Endometrial microvascular endothelial cells (primary cell): Measurements from ENCODE around the gene SURF2. TPM values are rescaled to one million over a fixed set of nuclear protein-coding genes. Genes with fewer than 3 reads are reported as not detected.
"Not testable (repeated sequence)": the region's sequence is repeated elsewhere in the genome, so short reads cannot be mapped to it uniquely, and the experiment has no call there.

ENCODE experiments used
- in situ Hi-C: cut with HindIII; loops from 2 replicates; pipeline ENCODE4 v1.10.0; 2017; ENCODE audit warnings: low sequenced_read_pairs, low pct_unique_long_range_greater_than_20kb; ENCODE audit errors: inconsistent ontology term
- total RNA-seq: library from RNA; depleted of rRNA; stranded (reverse); fragments of >200 nt; gene quantifications from one replicate; pipeline ENCODE4 v1.2.3, GENCODE V29; 2015; ENCODE audit errors: inconsistent ontology term

SURF2 gene
- total RNA-seq, 1 donor from 2014 or later, result 15.1 TPM

DNA sequence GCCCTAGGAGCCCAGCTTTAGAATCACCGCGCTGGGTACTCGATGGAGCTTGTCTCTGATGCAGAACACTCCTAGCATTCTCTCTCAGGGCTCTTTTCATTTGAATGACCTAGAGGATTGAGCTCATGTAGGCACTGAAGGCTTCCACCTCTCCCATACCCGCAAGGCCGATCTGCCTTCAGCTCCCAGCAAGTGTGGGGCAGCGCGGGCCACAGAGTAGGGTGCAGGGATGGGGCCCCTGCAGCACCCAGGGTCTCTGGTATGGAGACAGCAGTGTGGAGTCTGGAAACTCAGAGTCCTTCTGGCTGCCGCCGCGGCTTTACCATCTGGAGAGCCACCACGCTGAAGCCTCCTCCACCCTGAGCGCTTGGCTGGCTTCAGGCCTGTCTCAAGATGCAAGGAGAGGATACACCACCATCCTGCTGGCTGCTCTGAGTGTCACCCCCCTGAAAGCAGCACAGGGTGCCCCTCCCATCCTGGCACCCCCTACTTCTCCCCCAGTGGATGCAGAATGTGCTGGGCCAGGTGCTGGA is 32.7 kb downstream of the SURF2 start:
- in situ Hi-C loops, result no loop called here

- in situ Hi-C loops, result no loop called here
These were observed 33.2 kb downstream of the SURF2 start for GRCh38 chr9:133389562-133389961.

DNA sequence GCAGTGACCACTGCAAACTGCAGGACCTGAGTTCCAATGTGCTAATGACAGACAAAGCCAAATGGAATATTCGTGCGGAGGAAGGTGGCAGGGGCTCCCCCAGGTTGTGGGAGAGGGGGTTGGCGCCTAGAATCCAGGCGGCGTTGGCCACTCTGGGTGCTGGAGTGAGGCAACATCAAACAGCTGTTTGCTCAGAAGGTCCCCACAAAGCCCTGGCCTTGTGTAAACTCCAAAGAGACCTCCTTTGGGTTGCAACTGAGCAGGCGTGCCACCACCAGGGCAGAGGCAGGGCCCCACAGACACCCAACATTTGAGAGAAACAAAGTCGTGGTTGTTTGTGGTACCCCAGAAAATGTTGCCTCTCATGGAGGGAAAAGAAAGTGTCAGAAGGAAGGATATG is 34.4 kb downstream of the SURF2 start:
- in situ Hi-C loops, result no loop called here

GRCh38 chr9:133391449-133391848 is 35.1 kb downstream of the SURF2 start:
- in situ Hi-C loops, result not testable (repeated sequence)

GRCh38 chr9:133392308-133392707 is 36.0 kb downstream of the SURF2 start:
- in situ Hi-C loops, result not testable (repeated sequence)

DNA sequence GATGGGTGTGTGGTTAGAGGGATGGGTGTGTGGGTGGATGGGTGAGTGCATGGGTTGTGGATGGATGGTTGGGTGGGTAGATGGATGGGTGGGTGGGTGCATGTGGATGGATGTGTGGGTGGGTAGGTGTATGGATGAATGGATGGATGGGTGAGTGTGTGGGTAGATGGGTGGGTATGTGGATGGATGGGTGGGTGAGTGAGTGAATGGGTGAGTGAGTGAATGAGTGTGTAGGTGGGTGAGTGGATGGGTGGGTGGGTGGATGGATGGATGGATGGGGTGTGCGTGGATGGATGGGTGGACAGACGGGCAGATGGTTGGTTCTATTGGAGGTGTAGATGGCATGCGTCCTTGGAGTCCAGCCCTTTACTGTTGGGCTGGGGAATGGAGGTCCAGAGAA is 37.0 kb downstream of the SURF2 start:
- in situ Hi-C loops, result no loop called here

- in situ Hi-C loops, result no loop called here
These were observed 38.4 kb downstream of the SURF2 start for GRCh38 chr9:133394687-133395271.

- in situ Hi-C loops, result no loop called here
These were observed 40.6 kb downstream of the SURF2 start for GRCh38 chr9:133396952-133397351.

DNA sequence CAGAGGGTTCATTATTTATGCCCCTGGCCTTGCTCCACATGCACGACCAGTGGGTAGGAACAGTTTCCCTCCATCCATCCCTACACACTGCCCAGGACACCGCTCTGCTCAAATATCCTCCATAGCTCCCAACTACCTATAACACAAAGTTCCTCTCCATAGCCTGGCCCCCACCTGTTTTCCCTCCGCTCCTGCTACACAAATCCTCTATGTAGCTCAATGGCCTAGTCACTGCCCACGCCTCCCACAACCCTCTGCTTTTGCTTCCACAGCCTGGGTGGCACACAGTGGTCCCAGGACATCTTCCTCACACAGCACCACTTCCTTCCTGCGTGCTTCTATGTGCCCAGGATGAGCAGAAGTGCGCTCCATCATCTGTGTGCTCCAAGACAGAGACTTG is 41.0 kb downstream of the SURF2 start:
- in situ Hi-C loops, result no loop called here

GRCh38 chr9:133397895-133398294 is 41.5 kb downstream of the SURF2 start:
- in situ Hi-C loops, result no loop called here

GRCh38 chr9:133400292-133400691 is 43.9 kb downstream of the SURF2 start:
- in situ Hi-C loops, result no loop called here

- in situ Hi-C loops, result no loop called here
These were observed 45.2 kb downstream of the SURF2 start for GRCh38 chr9:133401588-133401987.

GRCh38 chr9:133402689-133403088 is 46.3 kb downstream of the SURF2 start:
- in situ Hi-C loops, result no loop called here

DNA sequence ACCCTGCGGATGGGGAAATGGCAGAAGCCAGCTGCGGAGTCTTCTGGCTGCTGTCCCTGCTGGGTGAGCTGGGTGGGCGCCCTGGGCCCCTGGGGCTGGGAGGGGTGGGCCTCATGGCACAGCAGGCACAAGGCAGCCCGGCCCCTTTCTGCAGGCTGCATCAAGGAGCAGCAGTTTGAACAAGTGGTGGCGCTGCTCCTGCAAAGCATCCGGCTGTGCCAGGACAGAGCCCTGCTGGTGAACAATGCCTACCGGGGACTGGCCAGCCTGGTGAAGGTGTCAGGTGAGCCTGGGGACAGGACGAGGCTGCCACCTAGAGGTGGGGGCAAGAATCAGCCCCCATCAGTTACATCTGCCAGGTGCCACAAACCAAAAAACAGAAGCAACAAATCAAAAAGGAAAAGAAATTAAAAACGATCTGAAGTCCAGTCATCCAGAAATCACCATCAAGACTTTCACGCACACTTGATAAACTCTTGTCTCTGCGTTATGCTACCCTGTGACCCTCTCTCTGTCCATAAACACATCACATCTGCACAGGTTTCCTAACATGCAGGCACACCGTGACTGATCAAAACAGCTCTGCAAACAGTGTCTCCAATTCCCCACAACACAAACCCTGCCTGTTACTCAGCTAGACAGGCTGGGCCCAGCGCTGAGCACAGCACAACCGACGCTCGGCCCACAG is 47.6 kb downstream of the SURF2 start:
- in situ Hi-C loops, result no loop called here

DNA sequence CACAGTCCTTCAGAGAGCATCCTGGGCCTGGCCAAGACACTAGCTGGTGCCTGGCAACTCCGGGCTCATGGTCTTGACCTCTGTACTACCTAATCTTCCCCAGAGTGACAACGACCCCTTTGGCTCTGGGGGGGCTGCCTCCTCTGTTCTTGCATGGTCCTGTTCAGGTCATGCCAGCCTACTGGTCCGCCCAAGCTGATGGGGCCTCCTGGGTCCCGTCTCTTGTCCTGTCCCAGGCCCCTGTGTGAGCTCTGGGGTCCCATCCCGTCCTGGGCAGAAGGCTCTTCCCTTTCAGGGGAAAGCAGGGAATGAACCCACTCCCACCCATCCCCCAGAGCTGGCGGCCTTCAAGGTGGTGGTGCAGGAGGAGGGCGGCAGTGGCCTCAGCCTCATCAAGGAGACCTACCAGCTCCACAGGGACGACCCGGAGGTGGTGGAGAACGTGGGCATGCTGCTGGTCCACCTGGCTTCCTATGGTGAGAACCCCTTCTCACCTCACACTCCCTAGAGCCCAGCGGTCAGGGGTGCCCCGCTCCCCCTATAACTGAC is 48.2 kb downstream of the SURF2 start:
- in situ Hi-C loops, result no loop called here

DNA sequence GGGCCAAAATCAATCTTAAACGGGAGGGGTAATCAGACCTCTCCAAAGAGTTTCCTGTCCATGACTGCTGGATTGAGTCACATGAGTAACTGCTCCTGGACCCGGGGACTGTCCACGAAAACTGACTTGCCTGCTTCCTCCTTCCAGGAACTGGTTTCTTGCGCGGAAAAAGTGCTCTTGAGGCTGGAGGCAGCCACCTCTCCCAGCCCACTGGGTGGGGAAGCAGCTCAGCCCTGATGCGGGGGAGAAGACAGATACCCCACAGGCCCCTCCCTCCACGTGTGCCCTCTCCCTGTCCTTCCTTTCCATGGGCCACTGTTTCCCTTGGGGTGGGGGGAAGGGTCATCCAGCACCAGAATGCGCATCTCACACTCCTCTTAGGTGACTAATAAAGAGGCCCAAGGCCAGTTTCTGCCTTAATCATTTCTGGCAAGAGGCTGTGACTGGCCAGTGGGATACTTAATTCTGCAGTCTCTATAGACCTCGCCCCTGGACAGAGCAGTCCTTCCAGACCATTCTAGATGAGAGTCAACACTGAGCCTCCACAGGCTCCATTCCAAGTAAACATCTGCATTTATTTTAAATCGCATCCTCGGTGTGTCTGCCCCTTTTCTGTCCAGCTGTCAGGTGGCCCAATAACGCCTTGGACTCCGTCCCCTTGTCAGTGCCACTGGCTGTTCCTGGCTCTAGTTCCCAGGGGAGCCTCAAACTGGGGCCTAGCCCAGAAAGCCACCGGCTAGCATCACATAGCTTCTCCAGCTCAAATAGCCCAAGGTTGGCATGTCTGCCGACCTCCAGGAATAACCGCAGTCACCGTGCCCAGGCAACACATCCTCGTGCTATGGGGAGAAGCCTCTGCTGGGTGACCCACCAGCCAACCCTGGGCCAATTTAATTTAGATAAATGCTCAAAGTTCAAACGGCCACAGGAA is 49.4 kb downstream of the SURF2 start:
- in situ Hi-C loops, result no loop called here

DNA sequence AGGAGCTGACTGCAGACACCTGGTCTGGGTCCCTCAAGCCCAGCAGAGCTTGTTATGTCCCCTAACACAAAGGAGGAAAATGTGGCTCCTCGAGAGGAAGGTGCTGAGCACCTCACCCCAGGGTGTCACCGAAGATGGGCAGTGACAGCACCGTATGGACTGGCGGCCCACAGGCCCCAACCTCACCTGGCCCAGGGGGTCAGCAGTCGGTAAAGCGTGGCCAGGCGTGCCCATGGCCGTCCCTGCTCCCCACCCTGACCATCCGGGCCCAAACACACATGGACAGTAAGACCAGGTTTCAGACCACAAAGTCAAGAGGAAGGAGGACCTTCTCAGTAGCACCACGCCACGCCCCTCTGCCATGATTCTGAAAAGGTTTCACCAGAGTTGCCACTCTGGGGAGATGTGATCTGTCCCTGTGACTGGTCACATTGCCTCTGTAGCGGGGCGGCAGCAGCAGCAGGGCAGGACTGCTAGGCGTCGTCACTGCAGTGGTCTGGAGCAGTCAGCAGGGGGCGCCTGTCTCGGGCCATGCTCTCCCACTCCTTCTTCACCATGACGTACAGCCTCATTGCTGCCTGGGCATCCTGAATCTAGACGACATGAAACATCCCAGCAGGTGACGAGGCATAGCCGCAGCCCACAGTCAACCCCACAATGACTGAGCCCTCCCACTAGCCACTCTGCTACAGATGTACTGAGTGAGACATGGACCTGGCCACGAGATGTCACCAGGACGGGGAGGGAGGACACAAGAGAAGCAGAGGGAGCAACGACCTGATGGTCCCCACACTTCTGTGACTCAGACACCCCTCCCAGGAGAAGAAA is 50.3 kb downstream of the SURF2 start:
- in situ Hi-C loops, result no loop called here

- in situ Hi-C loops, result no loop called here
These were observed 51.7 kb downstream of the SURF2 start for GRCh38 chr9:133408042-133408441.
